Stimulated activated CD4-positive, alpha-beta T cell treated with anti-CD3 and anti-CD28 coated beads, Interleukin-2, amount 100 ng/mL, for 48 hours (primary cell): ENCODE results near the gene LEPROT.

Experiments
- DNase-seq, 2 donors: peaks; one replicate each; pipeline ENCODE4 v3.0.0-alpha.2; 2020

LEPROT gene

DNA sequence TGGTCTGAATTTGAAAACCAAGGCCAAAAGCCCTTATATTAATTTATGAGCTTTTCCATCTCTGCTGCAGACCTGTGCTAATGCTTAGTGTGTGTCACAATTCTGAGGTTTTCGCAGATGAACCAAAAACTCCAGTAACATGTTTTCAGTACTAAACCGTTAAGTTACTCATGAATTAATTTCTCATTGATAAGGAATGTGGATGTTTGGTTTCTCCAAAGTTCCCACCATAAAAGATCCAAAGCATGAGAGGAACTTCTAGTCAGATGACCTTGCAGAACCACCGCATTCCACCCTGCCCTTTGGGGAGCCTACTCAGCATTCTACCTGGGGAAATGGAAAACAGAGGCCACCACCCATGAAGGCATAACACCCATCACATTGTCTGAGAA lies 7.5 kb upstream of the LEPROT start:
- no peak for DNase-seq

GRCh38 chr1:65414538-65414937 lies 5.9 kb upstream of the LEPROT start:
- no peak for DNase-seq

GRCh38 chr1:65416767-65417166 lies 3.7 kb upstream of the LEPROT start:
- DNase-seq = no peak

DNA sequence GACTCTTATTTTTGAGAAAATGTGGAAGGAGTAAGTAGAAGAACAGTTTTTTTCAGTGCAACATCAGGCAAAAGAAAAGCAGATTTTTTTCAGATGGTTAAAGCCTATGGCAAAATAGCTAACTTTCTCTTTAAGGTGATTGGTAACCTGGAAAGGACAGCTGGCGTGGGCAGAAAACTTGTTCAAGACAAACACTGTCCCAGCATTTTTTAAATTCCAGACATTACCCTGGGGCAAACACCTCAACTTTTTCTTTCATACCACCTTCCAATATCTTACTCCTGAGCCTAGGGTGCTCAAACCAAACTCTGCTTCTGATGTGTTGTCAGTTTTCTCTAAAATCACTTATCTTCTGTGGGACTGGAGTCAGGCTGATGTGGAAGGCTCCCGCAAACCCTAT lies 2.7 kb upstream of the LEPROT start:
- DNase-seq = no peak

- no peak for DNase-seq
Measured at GRCh38 chr1:65418522-65419185, 1.8 kb upstream of the LEPROT start.

DNA sequence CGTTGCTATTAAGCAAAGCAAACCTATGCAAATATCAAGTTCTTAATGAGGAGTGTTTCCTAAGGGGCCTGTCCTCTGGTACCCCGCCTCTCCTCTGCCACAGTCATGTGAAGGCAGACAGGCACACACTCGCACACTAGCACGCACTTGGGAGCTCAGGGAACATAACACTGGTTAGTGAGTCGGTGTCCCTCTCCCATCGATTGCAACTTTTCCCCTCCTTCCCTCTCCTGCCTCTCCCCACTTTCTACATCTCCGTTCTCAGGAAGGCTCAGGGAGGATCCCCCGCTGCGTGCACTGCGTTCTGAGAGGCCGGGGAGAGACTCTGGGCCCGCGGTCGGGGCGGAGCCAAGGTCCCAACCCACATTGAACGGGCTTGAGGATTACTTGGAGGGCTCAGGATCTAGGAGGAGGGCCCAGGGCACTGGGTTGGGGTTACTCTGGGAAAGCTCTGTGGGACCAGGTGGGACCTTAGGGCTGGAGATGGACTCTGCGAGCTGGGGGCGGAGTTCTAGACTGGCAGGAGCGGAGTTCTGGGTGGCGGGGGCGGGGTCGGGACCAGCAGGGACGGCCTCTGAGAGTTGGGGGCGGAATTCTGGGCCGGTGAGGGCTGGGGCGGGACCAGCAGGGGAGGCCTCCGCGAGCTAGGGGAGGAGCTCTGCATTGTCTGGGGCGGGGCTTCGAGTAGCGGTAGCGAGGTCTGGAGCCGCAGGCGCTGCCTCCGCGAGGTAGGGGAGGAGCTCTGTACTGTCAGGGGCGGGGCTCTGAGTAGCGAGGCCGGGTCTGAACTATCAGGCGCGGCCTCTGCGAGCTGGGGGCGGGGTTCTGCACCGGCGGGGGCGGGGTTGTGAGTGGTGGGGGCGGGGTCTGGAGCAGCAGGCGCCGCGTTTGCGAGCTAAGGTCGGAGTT lies 533 bp upstream of the LEPROT start:
- peak; percentile 95 to 98 for DNase-seq

GRCh38 chr1:65421351-65422025 lies 1.0 kb downstream of the LEPROT start:
- no peak for DNase-seq

- DNase-seq = peak in 1 of 2 donors; percentile 1
Measured at GRCh38 chr1:65422241-65423203, 2.1 kb downstream of the LEPROT start.

GRCh38 chr1:65423884-65424572 lies 3.6 kb downstream of the LEPROT start:
- peak in 1 of 2 donors; percentile 19 for DNase-seq

DNA sequence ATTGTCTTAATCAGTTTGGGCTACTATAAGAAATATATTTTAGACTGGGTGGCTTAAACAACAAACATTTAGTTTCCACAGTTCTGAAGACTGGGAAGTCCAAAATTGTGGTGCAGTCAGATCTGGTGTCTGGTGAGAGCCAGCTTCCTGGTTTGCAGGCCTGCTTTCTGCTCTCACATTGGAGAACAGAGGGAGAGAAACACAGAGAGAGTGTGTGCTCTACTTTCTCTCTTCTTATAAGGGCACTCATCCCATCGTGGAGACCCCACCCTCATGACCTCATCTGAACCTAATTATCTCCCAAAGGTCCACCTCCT lies 4.1 kb downstream of the LEPROT start:
- no peak for DNase-seq

- DNase-seq = no peak
Measured at GRCh38 chr1:65425006-65425405, 4.5 kb downstream of the LEPROT start.

DNA sequence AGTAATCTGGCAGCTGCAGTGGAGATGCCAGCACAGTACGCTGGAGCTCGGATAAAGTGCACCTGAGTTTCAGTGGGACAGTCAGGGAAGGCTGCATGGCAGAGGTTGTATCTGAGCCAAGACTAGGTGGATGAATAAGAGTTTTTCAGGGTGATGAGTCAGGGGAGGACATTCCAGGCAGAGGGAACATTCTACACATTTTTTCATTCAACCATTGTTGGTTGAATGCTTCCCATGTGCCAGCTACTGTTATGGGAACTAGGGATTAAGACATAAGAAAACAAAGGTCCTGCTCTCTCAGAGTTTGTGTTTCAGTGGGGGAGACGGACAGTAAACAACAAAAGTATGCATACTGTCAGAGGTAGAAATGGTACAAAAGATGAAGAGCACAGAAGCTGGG lies 5.2 kb downstream of the LEPROT start:
- DNase-seq = no peak

GRCh38 chr1:65429078-65429477 lies 8.6 kb downstream of the LEPROT start:
- DNase-seq = no peak

- DNase-seq = no peak
Measured at GRCh38 chr1:65429806-65430205, 9.3 kb downstream of the LEPROT start.

GRCh38 chr1:65431111-65431705 lies 10.7 kb downstream of the LEPROT start:
- DNase-seq = no peak

GRCh38 chr1:65432918-65433317 lies 12.4 kb downstream of the LEPROT start:
- no peak for DNase-seq

DNA sequence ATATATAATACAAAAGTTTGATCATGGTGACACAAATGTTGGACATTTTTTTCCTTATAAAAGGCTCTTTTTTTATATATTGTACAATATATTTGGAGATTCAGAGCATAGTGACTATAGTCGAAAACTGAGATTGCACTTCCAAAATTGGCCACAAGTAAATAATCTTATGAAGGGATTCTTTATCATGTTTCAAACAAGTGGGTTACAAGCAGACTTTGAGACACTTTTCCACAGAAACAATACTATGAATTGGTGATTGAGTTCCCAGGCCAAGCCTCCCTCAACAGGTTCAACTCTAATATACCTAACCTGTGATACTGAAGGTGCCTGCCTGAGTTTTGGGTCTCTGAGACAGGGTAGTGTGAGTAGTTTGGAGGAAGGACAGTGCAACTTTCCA lies 13.8 kb downstream of the LEPROT start:
- no peak for DNase-seq

DNA sequence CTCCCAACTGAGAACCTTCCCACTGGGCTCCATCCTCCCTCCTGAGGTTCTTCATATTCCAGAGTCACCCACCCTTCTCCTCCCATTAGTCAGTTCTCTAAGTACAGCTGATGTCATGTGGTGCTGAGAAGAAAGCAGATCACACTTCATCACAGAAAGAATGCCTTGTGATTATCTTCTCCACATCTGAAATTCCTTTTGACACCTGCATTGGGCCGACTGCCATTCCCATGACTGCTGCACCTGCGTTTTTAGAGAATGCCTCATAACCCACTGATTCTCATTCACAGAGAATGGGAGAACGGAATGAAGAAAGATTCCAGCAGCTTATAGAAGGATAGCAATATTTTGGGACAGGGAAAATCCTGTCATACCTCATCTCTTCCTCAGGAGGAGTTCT lies 14.3 kb downstream of the LEPROT start:
- no peak for DNase-seq

DNA sequence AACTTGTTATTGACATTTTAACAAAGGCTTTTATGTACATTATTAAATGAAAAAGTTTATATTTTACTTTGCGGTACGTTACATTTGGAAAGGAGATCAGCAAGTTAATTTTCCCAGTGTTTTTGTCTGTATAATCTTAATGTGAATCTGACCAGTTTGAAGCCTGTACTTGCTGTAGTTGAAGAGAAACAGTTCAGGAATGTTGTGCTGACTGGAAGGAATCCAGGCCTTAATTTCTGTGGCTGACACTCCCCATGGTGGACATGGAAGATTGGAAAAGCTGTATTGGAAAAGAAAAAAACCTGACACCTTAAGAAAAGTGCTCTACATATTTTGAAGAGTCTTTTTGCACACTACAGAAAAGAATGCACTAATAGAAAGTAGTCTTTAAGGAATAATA lies 15.5 kb downstream of the LEPROT start:
- no peak for DNase-seq

DNA sequence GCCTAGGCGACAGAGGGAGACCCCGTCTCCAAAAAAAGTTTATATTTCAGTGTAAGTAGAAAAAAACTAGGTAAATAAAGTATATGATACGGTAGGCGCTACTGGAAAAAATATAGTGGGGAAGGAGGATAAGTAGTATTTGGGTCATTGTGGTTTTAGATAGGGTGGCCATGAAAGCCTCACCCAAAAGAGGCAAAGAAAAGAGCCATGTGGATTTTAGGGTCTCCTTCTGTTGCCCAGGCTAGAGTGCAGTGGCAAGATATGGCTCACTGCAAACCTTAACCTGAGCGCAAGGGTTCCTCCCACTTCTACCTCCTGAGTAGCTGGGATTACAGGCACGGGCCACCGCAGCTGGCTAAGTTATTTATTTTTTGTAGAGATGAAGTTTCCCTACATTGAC lies 17.1 kb downstream of the LEPROT start:
- DNase-seq = no peak

- no peak for DNase-seq
Measured at GRCh38 chr1:65440322-65440900, 19.9 kb downstream of the LEPROT start.
